ENCODE measurements around the gene BMP10.
A peak's percentile ranks its signal among the peaks of the same experiment; 100 is the strongest.

The BMP10 gene

GRCh38 chr2:68846091-68846490 is 25.1 kb downstream of the BMP10 start:
- H3K4me3 ChIP-seq (ENCODE audit: low read depth, low read length, poor library complexity, severe bottlenecking) = no peak overlapping the region
- no peak overlapping the region for H3K9ac ChIP-seq (ENCODE audit: low read length)
- no peaks in the 10 kb centered on the region for H3K36me3 ChIP-seq (ENCODE audit: insufficient read depth, low read length)
- no peak overlapping the region for H2AFZ ChIP-seq (ENCODE audit: low read length)
- H3F3A ChIP-seq (ENCODE audit: insufficient read depth, low read length) = no peaks in the 10 kb centered on the region
- TF ChIP-seq CTCF (IDR thresholded peaks at IDR 0.05; ENCODE audit: low read length) (no peak), EZH2 (IDR thresholded peaks at IDR 0.05; ENCODE audit: borderline replicate concordance, low read length) (no peak)
- H3K79me2 ChIP-seq (ENCODE audit: insufficient read depth, low read length) = no peaks in the 10 kb centered on the region
- no peak overlapping the region for H3K4me2 ChIP-seq (ENCODE audit: low read length)
- H3K27me3 ChIP-seq (ENCODE audit: insufficient read depth, low read length) = no peaks in the 10 kb centered on the region
- no peaks in the 10 kb centered on the region for H4K20me1 ChIP-seq (ENCODE audit: insufficient read depth, low read length)
- H3K4me1 ChIP-seq (ENCODE audit: insufficient read depth, low read length, severe bottlenecking) = peaks cover 3% of the 10 kb centered on the region
- H3K9me3 ChIP-seq (ENCODE audit: low read length) = 0 out of 2 replicates have a peak, but pooled peaks cover 1% of the 10 kb centered on the region
- no peaks in the 10 kb centered on the region for H3K9me2 ChIP-seq (ENCODE audit: low read depth, low read length)
- H3K27ac ChIP-seq (ENCODE audit: low read depth, low read length, poor library complexity, severe bottlenecking) = no peak overlapping the region

GRCh38 chr2:68845043-68845442 is 26.2 kb downstream of the BMP10 start:
- Histone ChIP-seq H3K27ac (ENCODE audit: low read depth, low read length, poor library complexity, severe bottlenecking) (no peak overlapping the region), H3K9ac (ENCODE audit: low read length) (no peak overlapping the region), H3K9me2 (ENCODE audit: low read depth, low read length) (no peaks in the 10 kb centered on the region), H3K4me3 (ENCODE audit: low read depth, low read length, poor library complexity, severe bottlenecking) (no peak overlapping the region), H3K4me1 (ENCODE audit: insufficient read depth, low read length, severe bottlenecking) (no peaks in the 10 kb centered on the region), H3K27me3 (ENCODE audit: insufficient read depth, low read length) (no peaks in the 10 kb centered on the region), H3K4me2 (ENCODE audit: low read length) (no peak overlapping the region), H2AFZ (ENCODE audit: low read length) (no peak overlapping the region), H4K20me1 (ENCODE audit: insufficient read depth, low read length) (no peaks in the 10 kb centered on the region), H3K9me3 (ENCODE audit: low read length) (peaks cover 9% of the 10 kb centered on the region; the same call in 1 of the 2 replicates), H3K36me3 (ENCODE audit: insufficient read depth, low read length) (no peaks in the 10 kb centered on the region), H3K79me2 (ENCODE audit: insufficient read depth, low read length) (no peaks in the 10 kb centered on the region), H3F3A (ENCODE audit: insufficient read depth, low read length) (no peaks in the 10 kb centered on the region)
- TF ChIP-seq CTCF (IDR thresholded peaks at IDR 0.05; ENCODE audit: low read length) (no peak), EZH2 (IDR thresholded peaks at IDR 0.05; ENCODE audit: borderline replicate concordance, low read length) (no peak)

- TF ChIP-seq CTCF (IDR thresholded peaks at IDR 0.05; ENCODE audit: low read length) (peak; percentile 68), EZH2 (IDR thresholded peaks at IDR 0.05; ENCODE audit: borderline replicate concordance, low read length) (no peak)
- Histone ChIP-seq H3K4me3 (ENCODE audit: low read depth, low read length, poor library complexity, severe bottlenecking) (no peak overlapping the region), H2AFZ (ENCODE audit: low read length) (no peak overlapping the region), H3K9ac (ENCODE audit: low read length) (no peak overlapping the region), H3K4me1 (ENCODE audit: insufficient read depth, low read length, severe bottlenecking) (peaks cover 37% of the 10 kb centered on the region), H3K27me3 (ENCODE audit: insufficient read depth, low read length) (no peaks in the 10 kb centered on the region), H3F3A (ENCODE audit: insufficient read depth, low read length) (peaks cover 8% of the 10 kb centered on the region), H3K27ac (ENCODE audit: low read depth, low read length, poor library complexity, severe bottlenecking) (no peak overlapping the region), H3K9me2 (ENCODE audit: low read depth, low read length) (no peaks in the 10 kb centered on the region), H3K79me2 (ENCODE audit: insufficient read depth, low read length) (no peaks in the 10 kb centered on the region), H3K4me2 (ENCODE audit: low read length) (no peak overlapping the region), H4K20me1 (ENCODE audit: insufficient read depth, low read length) (no peaks in the 10 kb centered on the region), H3K9me3 (ENCODE audit: low read length) (peaks cover 12% of the 10 kb centered on the region; the same call in 1 of the 2 replicates), H3K36me3 (ENCODE audit: insufficient read depth, low read length) (no peaks in the 10 kb centered on the region)
Measured at GRCh38 chr2:68839260-68839833, 31.9 kb downstream of the BMP10 start.
